G401 (cell line): ENCODE measurements around the gene DHDH. TPM values are rescaled to one million over a fixed set of nuclear protein-coding genes. Genes with fewer than 3 reads are reported as not detected.
"Not testable (repeated sequence)": the region's sequence is repeated elsewhere in the genome, so short reads cannot be mapped to it uniquely, and the experiment has no call there.

ENCODE experiments used
- DNase-seq: peaks from one replicate; pipeline ENCODE4 v3.0.0-alpha.2; 2015; ENCODE audit warnings: low spot score
- in situ Hi-C: cut with HindIII; loops from 2 replicates; pipeline ENCODE4 v1.10.0; 2016; ENCODE audit warnings: low sequenced_read_pairs, mixed read lengths
- total RNA-seq: library from RNA; depleted of rRNA; stranded (reverse); fragments of >200 nt; shearing (Covaris generic); gene quantifications from 2 replicates; pipeline ENCODE4 v1.2.3, GENCODE V29; 2014

The DHDH gene
- total RNA-seq, 1 experiment from 2014 or later: 4.2 TPM

GRCh38 chr19:48913114-48913889 lies 20.2 kb upstream of the DHDH start:
- in situ Hi-C loops: no loop called here
- peak; percentile 46 for DNase-seq

DNA sequence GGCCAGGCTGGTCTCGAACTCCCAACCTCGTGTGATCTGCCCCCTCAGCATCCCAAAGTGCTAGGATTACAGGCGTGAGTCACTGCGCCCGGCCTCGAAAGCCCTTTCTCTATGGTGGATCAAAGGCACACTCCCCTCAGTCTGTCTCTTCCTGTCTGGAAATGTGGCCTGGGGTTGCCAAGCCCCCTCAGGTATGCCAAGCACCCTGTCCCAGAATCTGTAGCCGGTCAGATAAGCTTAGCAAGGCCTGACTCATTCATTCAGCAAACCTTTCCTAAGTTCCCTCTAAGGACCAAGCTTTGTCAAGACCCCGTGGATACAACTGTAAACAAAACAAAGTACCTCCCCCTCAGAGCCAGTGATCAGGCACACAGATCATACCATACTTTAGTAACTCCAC lies 19.3 kb upstream of the DHDH start:
- no peak for DNase-seq
- in situ Hi-C loops: no loop called here

DNA sequence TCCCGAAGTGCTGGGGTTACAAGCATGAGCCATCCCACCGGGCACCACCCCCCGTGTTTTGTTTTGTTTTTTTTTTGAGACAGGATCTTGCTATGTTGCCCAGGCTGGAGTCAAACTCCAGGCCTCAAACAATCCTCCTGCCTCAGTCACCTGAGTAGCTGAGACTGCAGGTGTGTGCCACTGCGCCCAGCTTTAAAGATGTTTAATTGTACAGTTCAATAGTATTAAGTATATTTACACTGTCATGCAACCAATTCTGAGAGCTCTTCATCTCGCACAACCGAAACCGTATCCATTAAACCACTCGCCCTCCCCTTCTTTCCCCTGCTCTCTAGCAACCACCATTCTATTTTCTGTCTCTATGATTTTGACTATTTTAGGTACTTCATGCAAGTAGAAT lies 17.7 kb upstream of the DHDH start:
- in situ Hi-C loops: no loop called here
- no peak for DNase-seq

DNA sequence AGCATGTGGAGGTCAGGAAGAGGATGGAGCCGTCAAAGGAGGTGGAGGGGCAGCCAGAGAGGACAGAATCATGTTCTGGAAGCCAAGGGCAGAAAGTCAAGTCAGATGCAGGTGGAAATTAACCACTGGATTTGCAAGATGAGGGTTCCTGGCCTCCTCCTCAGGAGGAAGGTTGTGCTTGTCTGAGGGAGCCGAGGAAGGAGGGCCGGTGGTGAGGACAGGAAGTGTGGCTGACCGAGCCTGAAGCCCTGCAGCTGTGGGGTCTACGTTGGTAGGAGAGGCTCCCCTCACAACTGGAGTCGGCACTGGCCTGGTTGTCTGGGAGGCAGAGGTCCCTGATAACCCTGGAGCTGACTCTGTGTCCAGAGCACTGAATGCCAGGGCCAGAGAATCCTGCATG lies 15.4 kb upstream of the DHDH start:
- no peak for DNase-seq
- in situ Hi-C loops: no loop called here

- in situ Hi-C loops: no loop called here
- DNase-seq: peak; percentile 49
Observed at GRCh38 chr19:48918801-48919247, 14.7 kb upstream of the DHDH start.

DNA sequence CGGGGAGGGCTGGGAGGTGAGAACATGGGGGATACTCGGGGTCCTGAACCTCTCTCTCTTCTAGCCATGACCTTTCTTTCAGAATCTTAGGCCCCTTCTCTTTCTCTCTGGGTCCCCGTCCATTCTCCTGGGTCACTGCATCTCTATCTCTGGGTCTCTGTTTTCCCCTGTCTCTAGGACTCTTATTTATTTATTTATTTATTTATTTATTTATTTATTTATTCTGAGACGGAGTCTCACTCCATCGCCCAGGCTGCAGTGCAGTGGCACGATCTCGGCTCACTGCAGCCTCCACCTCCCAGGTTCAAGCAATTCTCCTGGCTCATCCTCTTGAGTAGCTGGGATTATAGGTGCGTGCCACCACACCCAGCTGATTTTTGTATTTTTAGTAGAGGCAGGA lies 14.2 kb upstream of the DHDH start:
- DNase-seq, in situ Hi-C loops: not testable (repeated sequence)

DNA sequence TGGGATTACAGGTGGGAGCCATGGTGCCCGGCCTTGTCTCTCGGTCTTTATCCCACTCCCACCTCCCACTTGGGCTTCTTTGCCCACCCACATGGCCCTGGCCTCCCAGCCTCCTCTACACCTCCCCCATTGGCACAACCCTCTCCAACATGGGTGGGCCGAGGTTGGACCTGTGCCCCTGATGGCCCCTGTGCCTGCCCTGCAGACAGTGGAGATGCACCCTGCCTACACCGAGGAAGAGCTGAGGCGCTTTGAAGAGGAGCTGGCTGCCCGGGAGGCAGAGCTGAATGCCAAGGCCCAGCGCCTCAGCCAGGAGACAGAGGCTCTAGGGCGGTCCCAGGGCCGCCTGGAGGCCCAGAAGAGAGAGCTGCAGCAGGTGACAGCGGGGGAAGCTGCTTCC lies 12.6 kb upstream of the DHDH start:
- in situ Hi-C loops: no loop called here
- DNase-seq: no peak

DNA sequence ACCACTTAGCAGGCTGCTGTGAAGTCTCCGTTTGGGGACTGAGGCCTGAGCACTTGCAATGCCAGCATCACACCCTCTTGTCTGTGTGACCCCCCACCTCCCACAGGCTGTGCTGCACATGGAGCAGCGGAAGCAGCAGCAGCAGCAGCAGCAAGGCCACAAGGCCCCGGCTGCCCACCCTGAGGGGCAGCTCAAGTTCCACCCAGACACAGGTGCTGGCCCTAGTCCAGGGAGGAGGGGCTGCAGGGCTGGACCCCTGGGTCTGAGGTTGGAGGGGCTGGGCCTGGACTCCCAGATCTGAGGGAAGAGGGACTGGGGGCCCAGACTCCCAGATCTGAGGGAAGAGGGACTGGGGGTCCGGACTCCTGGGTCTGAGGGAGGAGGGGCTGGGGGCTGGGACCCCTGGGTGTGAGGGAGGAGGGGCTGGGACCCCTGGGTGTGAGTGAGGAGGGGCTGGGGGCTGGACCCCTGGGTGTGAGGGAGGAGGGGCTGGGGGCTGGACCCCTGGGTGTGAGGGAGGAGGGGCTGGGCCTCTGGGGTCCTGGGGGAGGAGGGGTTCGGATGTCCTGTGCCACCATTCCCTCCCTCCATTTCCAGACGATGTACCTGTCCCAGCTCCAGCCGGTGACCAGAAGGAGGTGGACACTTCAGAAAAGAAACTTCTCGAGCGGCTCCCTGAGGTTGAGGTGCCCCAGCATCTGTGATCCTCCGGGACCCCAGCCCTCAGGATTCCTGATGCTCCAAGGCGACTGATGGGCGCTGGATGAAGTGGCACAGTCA lies 11.6 kb upstream of the DHDH start:
- DNase-seq: no peak
- in situ Hi-C loops: no loop called here

DNA sequence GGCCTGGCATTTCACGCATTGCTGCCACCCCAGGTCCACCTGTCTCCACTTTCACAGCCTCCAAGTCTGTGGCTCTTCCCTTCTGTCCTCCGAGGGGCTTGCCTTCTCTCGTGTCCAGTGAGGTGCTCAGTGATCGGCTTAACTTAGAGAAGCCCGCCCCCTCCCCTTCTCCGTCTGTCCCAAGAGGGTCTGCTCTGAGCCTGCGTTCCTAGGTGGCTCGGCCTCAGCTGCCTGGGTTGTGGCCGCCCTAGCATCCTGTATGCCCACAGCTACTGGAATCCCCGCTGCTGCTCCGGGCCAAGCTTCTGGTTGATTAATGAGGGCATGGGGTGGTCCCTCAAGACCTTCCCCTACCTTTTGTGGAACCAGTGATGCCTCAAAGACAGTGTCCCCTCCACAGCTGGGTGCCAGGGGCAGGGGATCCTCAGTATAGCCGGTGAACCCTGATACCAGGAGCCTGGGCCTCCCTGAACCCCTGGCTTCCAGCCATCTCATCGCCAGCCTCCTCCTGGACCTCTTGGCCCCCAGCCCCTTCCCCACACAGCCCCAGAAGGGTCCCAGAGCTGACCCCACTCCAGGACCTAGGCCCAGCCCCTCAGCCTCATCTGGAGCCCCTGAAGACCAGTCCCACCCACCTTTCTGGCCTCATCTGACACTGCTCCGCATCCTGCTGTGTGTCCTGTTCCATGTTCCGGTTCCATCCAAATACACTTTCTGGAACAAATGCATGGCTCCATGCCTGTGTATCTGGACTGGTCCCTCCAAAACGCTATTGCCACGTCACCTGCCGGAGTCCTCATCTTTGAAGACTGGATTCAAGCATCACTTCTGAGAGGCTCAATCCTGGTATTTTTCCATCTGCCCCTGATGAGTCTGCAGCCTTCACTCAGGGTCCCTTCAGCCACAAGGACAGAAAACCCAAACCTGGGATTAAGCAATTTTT lies 10.7 kb upstream of the DHDH start:
- peak; percentile 59 for DNase-seq
- in situ Hi-C loops: no loop called here

DNA sequence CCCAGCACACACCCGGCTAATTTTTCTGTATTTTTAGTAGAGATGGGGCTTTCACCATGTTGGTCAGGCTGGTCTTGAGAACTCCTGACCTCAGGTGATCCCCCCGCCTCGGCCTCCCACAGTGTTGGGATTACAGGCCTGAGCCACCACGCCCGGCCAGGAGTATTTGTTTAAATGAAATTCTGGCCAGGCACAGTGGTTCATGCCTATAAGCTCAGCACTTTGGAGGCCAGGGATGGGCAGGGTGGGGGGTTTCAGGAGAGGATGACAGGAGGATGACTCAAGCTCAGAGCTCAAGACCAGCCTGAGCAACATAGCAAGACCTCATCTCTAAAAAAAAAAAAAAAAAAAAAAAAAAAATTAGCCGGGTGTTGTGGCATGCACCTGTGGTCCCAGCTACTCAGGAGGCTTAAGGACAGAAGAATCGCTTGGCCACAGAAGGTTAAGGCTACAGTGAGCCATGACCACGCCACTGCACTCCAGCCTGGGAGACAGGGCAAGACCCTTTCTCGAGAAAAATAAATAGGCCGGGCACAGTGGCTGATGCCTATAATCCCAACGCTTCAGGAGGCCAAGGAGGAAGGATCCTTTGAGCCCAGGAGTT lies 8.2 kb upstream of the DHDH start:
- no peak for DNase-seq
- in situ Hi-C loops: no loop called here

- DNase-seq, in situ Hi-C loops: not testable (repeated sequence)
Observed at GRCh38 chr19:48925890-48926289, 7.6 kb upstream of the DHDH start.

- DNase-seq: peak; percentile 19
- in situ Hi-C loops: no loop called here
Observed at GRCh38 chr19:48926909-48927308, 6.6 kb upstream of the DHDH start.

- in situ Hi-C loops, DNase-seq: not testable (repeated sequence)
Observed at GRCh38 chr19:48927692-48928091, 5.8 kb upstream of the DHDH start.

- DNase-seq: no peak
- in situ Hi-C loops: no loop called here
Observed at GRCh38 chr19:48928164-48929025, 5.1 kb upstream of the DHDH start.

DNA sequence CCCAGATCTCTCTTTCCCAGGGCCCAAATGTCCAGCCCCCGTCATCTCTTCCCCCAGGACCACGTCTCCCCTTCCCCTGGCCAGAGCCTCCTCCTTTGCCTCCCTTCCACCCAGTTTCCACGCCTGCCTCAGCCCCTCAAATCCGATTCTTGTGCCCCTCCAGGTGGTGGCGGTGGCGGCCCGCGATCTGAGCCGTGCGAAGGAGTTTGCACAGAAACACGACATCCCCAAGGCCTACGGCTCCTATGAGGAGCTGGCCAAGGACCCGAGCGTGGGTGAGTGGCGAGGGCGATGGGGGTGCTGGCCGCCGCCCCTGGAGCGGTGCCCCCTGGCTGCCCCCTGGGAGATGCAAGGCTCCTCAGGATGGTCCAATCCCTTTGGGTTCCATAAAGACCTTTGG lies 1.3 kb downstream of the DHDH start:
- no peak for DNase-seq
- in situ Hi-C loops: no loop called here

GRCh38 chr19:48935864-48936263 lies 2.4 kb downstream of the DHDH start:
- no peak for DNase-seq
- in situ Hi-C loops: no loop called here

DNA sequence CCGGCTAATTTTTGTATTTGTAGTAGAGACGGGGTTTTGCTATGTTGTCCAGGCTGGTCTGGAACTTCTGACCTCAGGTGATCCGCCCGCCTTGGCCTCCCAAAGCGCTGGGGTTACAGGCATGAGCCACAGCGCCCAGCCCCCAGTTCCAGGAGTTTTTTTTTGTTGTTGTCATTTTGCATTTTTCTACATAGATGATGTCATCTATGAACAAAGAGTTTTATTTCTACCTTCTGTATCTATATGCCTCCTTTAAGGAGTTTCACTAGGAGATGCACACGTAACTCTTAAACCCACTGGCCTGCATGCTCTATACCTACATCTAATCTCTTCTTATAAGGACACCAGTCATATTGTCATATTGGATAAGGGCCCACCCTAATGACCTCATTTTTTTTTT lies 4.8 kb downstream of the DHDH start:
- no peak for DNase-seq
- in situ Hi-C loops: no loop called here

- in situ Hi-C loops: no loop called here
Observed at GRCh38 chr19:48940902-48941301, 7.4 kb downstream of the DHDH start.

More at GRCh38 chr19:48940902-48941301, 7.4 kb downstream of the DHDH start:
- no peak for DNase-seq
